GM21723 (cell line): ENCODE measurements around the gene DNTT.

ENCODE experiments used
- ATAC-seq: cut with Tn5 transposase; IDR thresholded peaks from one replicate; pipeline ENCODE4 v1.9.1; 2021; ENCODE audit warnings: mild to moderate bottlenecking, moderate library complexity; ENCODE audit not compliant: unreplicated experiment

The DNTT gene

GRCh38 chr10:96304230-96304629 is at the start of gene DNTT:
Gene DNTT (plus strand): TSS chr10:96304434. CDS start chr10:96304498, 64 bp downstream.
- ATAC-seq = no peak

DNA sequence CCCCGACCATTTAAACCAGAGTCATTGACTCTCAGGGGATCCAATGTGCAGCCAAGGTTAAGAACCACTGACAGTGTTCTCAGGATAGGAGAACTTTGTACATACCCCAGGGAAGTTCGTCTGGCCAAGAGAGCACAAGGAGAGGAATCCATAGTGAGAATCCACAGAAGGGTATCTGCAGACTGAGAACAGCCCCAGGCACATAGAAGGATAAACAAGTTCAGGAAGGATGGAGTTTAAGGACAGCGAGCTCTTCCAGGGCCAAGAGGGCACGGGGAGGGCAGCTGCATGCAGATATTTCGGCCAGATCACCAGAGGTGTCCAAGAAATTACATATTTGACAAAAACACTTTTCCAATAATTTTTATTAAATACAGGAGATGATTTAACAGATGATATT is 49.3 kb upstream of the DNTT start:
- no peak for ATAC-seq

DNA sequence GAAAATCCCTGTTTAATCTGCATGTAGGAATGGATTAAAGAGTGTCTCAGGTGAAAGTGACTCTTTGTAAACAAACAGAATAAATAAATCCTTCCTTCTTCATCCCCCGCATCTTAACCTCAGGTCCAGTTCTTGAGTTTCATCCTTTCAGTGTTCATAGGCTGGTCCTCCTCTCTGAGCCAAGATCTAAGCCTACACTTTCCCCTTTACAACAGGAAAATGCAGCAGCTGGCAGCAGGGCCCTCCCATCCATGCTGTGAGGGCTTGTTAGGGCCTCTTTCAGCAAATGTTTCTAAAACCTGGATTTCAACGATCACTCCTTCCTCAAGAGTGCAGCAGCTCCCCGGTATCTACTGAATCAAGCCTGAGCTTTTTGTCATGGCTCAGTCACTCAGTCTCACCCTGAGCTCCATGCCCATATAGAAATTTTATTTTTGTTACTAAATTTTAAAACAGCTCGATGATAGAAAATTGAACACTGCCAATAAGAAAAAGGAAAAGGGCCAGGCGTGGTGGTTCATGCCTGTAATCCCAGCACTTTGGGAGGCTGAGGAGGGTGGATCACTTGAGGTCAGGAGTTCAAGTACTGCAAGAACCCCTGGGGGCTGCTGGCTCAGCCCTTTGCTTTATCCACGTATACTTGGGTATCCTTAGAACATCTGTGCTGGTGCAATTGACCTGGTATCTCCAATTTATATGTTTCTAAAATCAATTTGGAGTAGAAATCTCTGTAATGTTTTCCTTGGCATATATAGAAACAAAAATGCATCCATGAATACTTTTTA is 48.5 kb upstream of the DNTT start:
- ATAC-seq = no peak

DNA sequence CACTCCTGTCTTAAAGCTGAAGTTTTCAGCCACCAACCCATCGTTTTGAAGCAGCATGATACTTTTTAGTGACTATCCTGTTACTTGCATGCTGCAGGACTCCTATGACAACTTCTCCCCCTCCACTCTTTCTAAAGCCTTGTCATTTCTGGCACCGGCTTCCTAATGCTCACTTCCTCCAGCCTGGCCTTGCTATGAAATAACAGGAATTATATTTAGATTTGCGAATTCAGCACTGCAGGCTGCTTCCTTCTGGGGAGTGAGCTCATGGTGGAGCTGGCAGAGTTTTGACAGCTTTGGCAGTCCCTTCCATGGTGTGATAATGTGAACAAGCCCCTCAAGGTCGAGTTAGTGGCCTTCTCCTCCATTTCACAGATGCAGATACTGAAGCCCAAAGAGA is 46.3 kb upstream of the DNTT start:
- ATAC-seq = no peak

DNA sequence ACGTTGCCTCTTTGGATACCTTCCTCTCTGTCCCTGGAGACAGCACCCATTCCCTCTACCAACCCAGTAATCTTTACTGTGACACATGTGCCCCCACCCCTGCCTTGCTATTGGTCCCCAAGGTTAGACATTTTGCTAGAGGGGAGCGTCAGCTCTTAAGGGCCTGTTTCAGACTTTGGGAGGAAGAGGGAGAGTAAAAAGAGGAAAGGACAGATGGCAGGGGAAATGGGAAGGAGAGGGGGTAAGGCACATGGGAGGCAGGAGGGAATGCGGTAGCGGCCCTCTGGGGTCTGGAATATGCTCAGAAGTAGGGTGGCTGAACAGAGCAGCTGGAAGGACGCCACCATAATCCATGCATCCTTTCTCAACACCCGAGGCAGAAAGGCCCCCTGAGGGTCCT is 45.1 kb upstream of the DNTT start:
- no peak for ATAC-seq

- no peak for ATAC-seq
Measured at GRCh38 chr10:96260014-96260413, 44.2 kb upstream of the DNTT start.

GRCh38 chr10:96261132-96261531 is 43.1 kb upstream of the DNTT start:
- ATAC-seq = no peak

DNA sequence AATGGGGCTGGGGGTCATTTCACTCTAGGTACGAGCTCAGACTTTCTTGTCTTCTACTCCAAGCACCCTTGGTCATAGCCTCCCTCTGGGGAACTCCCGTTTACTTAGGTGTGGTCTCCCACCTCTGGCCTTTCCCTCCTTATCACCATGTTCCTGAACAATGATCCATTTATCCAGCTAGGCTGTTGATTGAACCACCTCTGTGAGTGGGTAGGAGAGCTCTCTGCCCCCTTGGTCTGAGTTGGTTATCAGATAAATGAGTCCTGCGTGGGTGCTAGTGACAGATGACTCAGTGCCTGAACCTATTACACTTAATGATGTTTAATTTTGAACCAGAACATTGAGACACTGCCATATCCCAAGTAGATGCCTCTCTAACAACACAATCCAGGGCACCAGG is 42.3 kb upstream of the DNTT start:
- ATAC-seq = no peak

DNA sequence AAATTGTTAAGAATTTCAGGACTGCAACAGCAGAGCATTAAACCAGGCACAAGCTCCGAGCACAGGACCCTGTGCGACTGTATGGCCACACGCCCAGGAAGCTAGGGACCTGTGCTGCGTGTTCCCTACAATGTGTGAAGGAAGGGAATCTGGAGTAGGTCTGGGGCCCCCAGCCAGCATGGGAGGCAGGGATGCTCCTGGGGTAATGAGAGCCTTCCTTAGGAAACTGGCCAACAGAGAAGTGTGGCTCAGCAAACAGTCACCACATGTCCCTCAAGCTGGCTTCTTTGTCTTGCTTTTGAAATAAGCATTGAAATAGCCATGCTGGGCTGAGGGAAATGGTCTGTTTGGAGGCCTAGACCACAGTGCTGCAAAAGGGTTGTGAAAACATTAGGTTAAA is 41.1 kb upstream of the DNTT start:
- no peak for ATAC-seq

DNA sequence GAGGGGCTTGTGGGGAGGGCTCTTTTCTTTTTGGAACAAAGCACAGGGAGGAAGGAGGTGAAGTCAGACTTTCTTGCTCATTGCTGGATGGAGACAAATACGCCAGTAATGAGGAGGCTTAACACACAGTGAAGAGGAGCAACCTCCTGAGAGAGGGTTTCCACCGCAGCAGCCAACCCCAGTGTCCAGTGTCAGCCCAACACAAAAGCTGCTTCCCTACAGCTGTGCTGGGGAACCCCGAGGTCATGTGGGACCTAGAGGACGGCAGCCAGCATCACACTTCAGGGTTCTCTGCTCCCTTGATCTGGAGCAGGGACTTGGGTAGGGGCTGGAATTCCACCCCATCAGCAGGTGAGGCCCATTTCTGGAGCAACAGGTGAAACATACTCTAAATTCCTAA is 40.6 kb upstream of the DNTT start:
- no peak for ATAC-seq

DNA sequence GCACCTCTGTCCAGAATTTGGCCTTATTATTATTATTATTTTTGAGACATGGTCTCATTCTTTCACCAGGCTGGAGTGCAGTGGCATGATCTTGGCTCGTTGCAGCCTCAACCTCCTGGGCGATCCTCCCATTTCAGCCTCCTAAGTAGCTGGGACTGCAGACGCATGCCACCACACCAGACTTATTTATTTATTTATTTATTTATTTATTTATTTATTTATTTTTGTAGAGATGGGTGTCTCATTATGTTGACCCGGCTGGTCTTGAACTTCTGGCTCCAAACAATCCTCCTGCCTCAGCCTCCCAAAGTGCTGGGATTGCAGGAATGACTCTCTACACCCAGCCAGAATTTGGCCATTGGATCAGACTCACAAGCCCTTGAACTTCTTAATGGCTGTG is 39.3 kb upstream of the DNTT start:
- no peak for ATAC-seq

GRCh38 chr10:96266118-96266770 is 38.0 kb upstream of the DNTT start:
- ATAC-seq = no peak

GRCh38 chr10:96267234-96267705 is 37.0 kb upstream of the DNTT start:
- ATAC-seq = no peak

DNA sequence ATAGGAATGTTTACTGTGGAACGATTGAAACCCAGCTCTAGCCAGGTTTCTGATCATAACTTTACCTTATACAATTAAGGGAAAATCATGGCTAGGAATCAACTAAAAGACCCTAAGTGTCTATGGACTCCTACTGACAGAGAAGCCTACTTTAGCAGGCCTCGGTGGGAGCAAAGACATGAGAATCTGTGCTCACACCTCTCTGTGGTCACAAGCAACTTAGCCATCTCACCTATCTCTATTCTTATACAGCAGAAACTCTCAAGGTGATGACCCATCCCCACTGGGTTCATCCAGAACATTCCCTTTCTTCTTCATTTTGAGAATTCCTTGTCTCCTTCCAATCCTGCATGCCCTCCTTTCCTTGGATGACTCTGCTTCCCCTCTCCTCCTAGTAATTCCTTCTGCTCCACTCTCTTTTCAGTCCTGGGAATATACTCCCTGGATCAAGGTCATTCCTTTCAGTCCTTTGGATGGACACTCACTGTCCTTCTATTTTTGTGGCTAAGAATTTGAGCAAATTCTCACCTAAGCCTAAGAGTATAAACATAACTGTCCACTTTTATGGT is 35.8 kb upstream of the DNTT start:
- no peak for ATAC-seq

GRCh38 chr10:96269438-96270300 is 34.6 kb upstream of the DNTT start:
- ATAC-seq = no peak

- no peak for ATAC-seq
Measured at GRCh38 chr10:96270571-96270970, 33.7 kb upstream of the DNTT start.

GRCh38 chr10:96271016-96271815 is 33.0 kb upstream of the DNTT start, which contains the start of gene BLNK:
Gene BLNK (minus strand): TSS chr10:96271569. CDS start chr10:96271398, 171 bp downstream.
- peak; percentile 65 for ATAC-seq

- peak; percentile 0 for ATAC-seq
Measured at GRCh38 chr10:96272316-96273280, 31.6 kb upstream of the DNTT start.
